Umbilical cord (tissue), 2 donors: ENCODE data around the gene XRCC3. TPM values are rescaled to one million over a fixed set of nuclear protein-coding genes. Genes with fewer than 3 reads are reported as not detected.
"Not testable (repeated sequence)": the region's sequence is repeated elsewhere in the genome, so short reads cannot be mapped to it uniquely, and the experiment has no call there.

ENCODE experiments used
- DNase-seq: peaks from one replicate; pipeline ENCODE4 v3.0.0-alpha.2; 2015; ENCODE audit warnings: low spot score
- total RNA-seq: library from RNA; depleted of rRNA; stranded (reverse); fragments of >200 nt; gene quantifications from one replicate; pipeline ENCODE4 v1.2.3, GENCODE V29; 2014; ENCODE audit warnings: low replicate concordance; ENCODE audit not compliant: insufficient read depth

XRCC3 gene
- total RNA-seq, 1 donor from 2014 or later, result 5.1 TPM

- DNase-seq, result no peak
Measured at GRCh38 chr14:103671911-103672310, 43.3 kb downstream of the XRCC3 start.

GRCh38 chr14:103669370-103669769 is 45.9 kb downstream of the XRCC3 start:
- no peak for DNase-seq

- no peak for DNase-seq
Measured at GRCh38 chr14:103668117-103668516, 47.1 kb downstream of the XRCC3 start.

- no peak for DNase-seq
Measured at GRCh38 chr14:103667671-103668070, 47.6 kb downstream of the XRCC3 start.

GRCh38 chr14:103663506-103663905 is 51.7 kb downstream of the XRCC3 start:
- DNase-seq, result no peak

- no peak for DNase-seq
Measured at GRCh38 chr14:103662591-103662990, 52.7 kb downstream of the XRCC3 start.

- DNase-seq, result no peak
Measured at GRCh38 chr14:103662029-103662428, 53.2 kb downstream of the XRCC3 start.

GRCh38 chr14:103659631-103660030 is 55.6 kb downstream of the XRCC3 start:
- no peak for DNase-seq

- DNase-seq, result no peak
Measured at GRCh38 chr14:103657471-103657870, 57.8 kb downstream of the XRCC3 start.

GRCh38 chr14:103656756-103657133 is 58.5 kb downstream of the XRCC3 start:
- no peak for DNase-seq

GRCh38 chr14:103656031-103656755 is 59.1 kb downstream of the XRCC3 start:
- no peak for DNase-seq

GRCh38 chr14:103654619-103655018 is 60.6 kb downstream of the XRCC3 start:
- no peak for DNase-seq

GRCh38 chr14:103653805-103654204 is 61.4 kb downstream of the XRCC3 start:
- no peak for DNase-seq

GRCh38 chr14:103653336-103653735 is 61.9 kb downstream of the XRCC3 start:
- not testable (repeated sequence) for DNase-seq

GRCh38 chr14:103652806-103653205 is 62.4 kb downstream of the XRCC3 start:
- DNase-seq, result no peak

GRCh38 chr14:103651585-103651984 is 63.7 kb downstream of the XRCC3 start:
- DNase-seq, result no peak

GRCh38 chr14:103650213-103650612 is 65.0 kb downstream of the XRCC3 start:
- DNase-seq, result no peak

- DNase-seq, result no peak
Measured at GRCh38 chr14:103649001-103649400, 66.2 kb downstream of the XRCC3 start.

Other genes starting within 250 kb of the XRCC3 start
- gene CKB, start 192.6 kb downstream of the XRCC3 start, total RNA-seq, result 239 TPM
- gene TRMT61A, start 186.3 kb downstream of the XRCC3 start, total RNA-seq, result 9.1 TPM
- gene BAG5, start 152.8 kb downstream of the XRCC3 start, total RNA-seq, result 30.8 TPM
- 29.6 TPM for gene COA8, start 152.5 kb downstream of the XRCC3 start, total RNA-seq
- gene KLC1, start 86.2 kb downstream of the XRCC3 start, total RNA-seq, result 162 TPM
- 55.6 TPM for gene ZFYVE21, start 359 bp upstream of the XRCC3 start, total RNA-seq
- 3.4 TPM for gene PPP1R13B, start 132.1 kb upstream of the XRCC3 start, total RNA-seq
- gene TDRD9, start 213.0 kb upstream of the XRCC3 start, total RNA-seq, result 0.96 TPM
- gene RD3L, start 227.1 kb upstream of the XRCC3 start, total RNA-seq, result not detected